GM12878 (cell line): ENCODE data around the gene RGS11. TPM values are rescaled to one million over a fixed set of nuclear protein-coding genes. Genes with fewer than 3 reads are reported as not detected.
A peak's percentile ranks its signal among the peaks of the same experiment; 100 is the strongest.

Experiments
- BHLHE40 ChIP-seq, 2 experiments: fragments of 450-650 bp in 1 of 2; IDR thresholded peaks; 2 replicates each; pipeline ENCODE4 v1.6.1; 2011 to 2017; ENCODE audit warnings: low read depth in 2 of 2, borderline replicate concordance in 1 of 2, improper control_type of control experiment in 1 of 2, low read length in 1 of 2, mild to moderate bottlenecking in 1 of 2
- BMI1 ChIP-seq: fragments of 450-650 bp; IDR thresholded peaks from 2 replicates; pipeline ENCODE4 v1.6.1; 2016; ENCODE audit warnings: mild to moderate bottlenecking, moderate library complexity, borderline replicate concordance
- CUX1 ChIP-seq: IDR thresholded peaks from 2 replicates; pipeline ENCODE4 v1.6.1; 2012; ENCODE audit warnings: improper control_type of control experiment, low read depth, low read length; ENCODE audit not compliant: insufficient replicate concordance
- LARP7 ChIP-seq: fragments of 450-650 bp; IDR thresholded peaks from 2 replicates; pipeline ENCODE4 v1.6.1; 2017; ENCODE audit warnings: mild to moderate bottlenecking
- MAX ChIP-seq: IDR thresholded peaks from 2 replicates; pipeline ENCODE4 v1.6.1; 2012; ENCODE audit warnings: low read depth, low read length, improper control_type of control experiment
- MEF2A ChIP-seq: IDR thresholded peaks from 2 replicates; pipeline ENCODE4 v1.6.1; 2011; ENCODE audit warnings: low read depth, mild to moderate bottlenecking, low read length, moderate library complexity; ENCODE audit not compliant: insufficient read depth
- MEF2B ChIP-seq: fragments of 450-650 bp; IDR thresholded peaks from 2 replicates; pipeline ENCODE4 v1.6.1; 2018; ENCODE audit warnings: mild to moderate bottlenecking, moderate library complexity; ENCODE audit not compliant: partially characterized antibody, poor library complexity, severe bottlenecking
- MXI1 ChIP-seq: fragments of 150-350 bp; IDR thresholded peaks from 2 replicates; pipeline ENCODE4 v1.6.1; 2011; ENCODE audit warnings: low read depth, mild to moderate bottlenecking, inconsistent platforms, low read length, improper control_type of control experiment
- NBN ChIP-seq: fragments of 450-650 bp; IDR thresholded peaks from 2 replicates; pipeline ENCODE4 v1.6.1; 2016
- NR2F1 ChIP-seq: fragments of 450-650 bp; conservative IDR thresholded peaks from 2 replicates; pipeline ENCODE4 v1.6.1; 2017; ENCODE audit warnings: mild to moderate bottlenecking
- NRF1 ChIP-seq: conservative IDR thresholded peaks from 2 replicates; pipeline ENCODE4 v1.6.1; 2011; ENCODE audit warnings: mild to moderate bottlenecking, low read depth, low read length, improper control_type of control experiment
- PAX8 ChIP-seq: fragments of 450-650 bp; IDR thresholded peaks from 2 replicates; pipeline ENCODE4 v1.6.1; 2017; ENCODE audit warnings: mild to moderate bottlenecking, moderate library complexity
- POLR2A ChIP-seq: IDR thresholded peaks from 2 replicates; pipeline ENCODE4 v1.6.1; 2011; ENCODE audit warnings: low read depth, mild to moderate bottlenecking, low read length
- RB1 ChIP-seq: fragments of 450-650 bp; formaldehyde crosslinking; IDR thresholded peaks from 2 replicates; pipeline ENCODE4 v1.6.1; 2017; ENCODE audit warnings: mild to moderate bottlenecking, borderline replicate concordance
- RELA ChIP-seq: fragments of 450-650 bp; IDR thresholded peaks from 2 replicates; pipeline ENCODE4 v1.8.0; 2014; ENCODE audit warnings: borderline replicate concordance; ENCODE audit not compliant: partially characterized antibody
- SP1 ChIP-seq: IDR thresholded peaks from one replicate; pipeline ENCODE4 v1.6.1; 2011; ENCODE audit warnings: low read depth, low read length
- SREBF1 ChIP-seq: IDR thresholded peaks from 2 replicates; pipeline ENCODE4 v1.6.1; 2012; ENCODE audit warnings: mild to moderate bottlenecking, low read length
- TARDBP ChIP-seq: IDR thresholded peaks from 2 replicates; pipeline ENCODE4 v1.6.1; 2016; ENCODE audit warnings: borderline replicate concordance
- TCF12 ChIP-seq: IDR thresholded peaks from 2 replicates; pipeline ENCODE4 v1.6.1; 2011; ENCODE audit warnings: low read depth, mild to moderate bottlenecking, low read length
- TCF3 ChIP-seq: IDR thresholded peaks from 2 replicates; pipeline ENCODE4 v1.6.1; 2012; ENCODE audit warnings: low read depth, mild to moderate bottlenecking, low read length, borderline replicate concordance; ENCODE audit not compliant: insufficient read depth
- YY1 ChIP-seq: IDR thresholded peaks from 2 replicates; pipeline ENCODE4 v1.6.1; 2011; ENCODE audit warnings: low read depth, mild to moderate bottlenecking, low read length
- ZNF687 ChIP-seq: fragments of 450-650 bp; IDR thresholded peaks from 2 replicates; pipeline ENCODE4 v1.6.1; 2017; ENCODE audit warnings: mild to moderate bottlenecking, moderate library complexity
- polyA plus RNA-seq, 11 experiments: library from polyadenylated mRNA; depleted of rRNA in 4 of 11; unstranded in 6 of 11; stranded (reverse) in 5 of 11; fragments of >200 nt; fragmentation: Nextera tagmentation in 4 of 11; fragmentation: Illumina TruSeq in 1 of 11; extraction: Ambion mirVana in 4 of 11; extraction: Trizol in 1 of 11; gene quantifications; 1 replicate in 1 of 11; 2 replicates in 10 of 11; pipeline versions ENCODE4 v1.2.1 to v1.2.3, GENCODE V29; 2011 to 2016; ENCODE audit warnings: inconsistent platforms in 2 of 11, missing spikeins in 2 of 11, low read depth in 1 of 11
- total RNA-seq, 4 experiments: library from RNA; depleted of rRNA in 3 of 4; stranded (reverse); fragments of >200 nt in 3 of 4; fragmentation: Illumina TruSeq in 1 of 4; extraction: Trizol in 1 of 4; gene quantifications; 2 replicates each; pipeline versions ENCODE4 v1.2.1 to v1.2.3, GENCODE V29; 2013 to 2021

The RGS11 gene
- total and polyA plus RNA-seq, 10 of the 15 experiments (the other 5 are each of a cell fraction or from before 2014, with no cell fraction given) = 0.04 TPM; not detected in 9

GRCh38 chr16:228852-229730 lies 46.7 kb downstream of the RGS11 start, which contains the start of gene LUC7L (continued):
- peak; percentile 90 for TF ChIP-seq MAX
- TF ChIP-seq NR2F1 = peak; percentile 52; the same call in 1 of the 2 replicates
- peak; percentile 67 for TF ChIP-seq MEF2B
- TF ChIP-seq YY1 = peak; percentile 67
- peak; percentile 100 for TF ChIP-seq POLR2A
- TF ChIP-seq CUX1 = no peak
- no peak for TF ChIP-seq BMI1
- TF ChIP-seq TCF12 = peak; percentile 68; the same call in 1 of the 2 replicates
- peak; percentile 37; the same call in 1 of the 2 replicates for TF ChIP-seq MXI1
- TF ChIP-seq MEF2A = no peak
- TF ChIP-seq SREBF1 = peak; percentile 67
- TF ChIP-seq PAX8 = no peak
- TF ChIP-seq NRF1 = peak; percentile 66
- peak; percentile 95 for TF ChIP-seq LARP7
- TF ChIP-seq TARDBP = peak; percentile 96
- peak in 1 of 2 experiments; percentile 64; a peak in 2 of 4 replicates for TF ChIP-seq BHLHE40 (IDR thresholded peaks at IDR 0.05; ENCODE audit: borderline replicate concordance in 1 of 2, low read depth in 2 of 2, low read length in 1 of 2)
- TF ChIP-seq RB1 = peak; percentile 93; the same call in 1 of the 2 replicates
- no peak for TF ChIP-seq SP1
- peak; percentile 69 for TF ChIP-seq RELA
- peak; percentile 69; the same call in 1 of the 2 replicates for TF ChIP-seq TCF3
- peak; percentile 72 for TF ChIP-seq NBN
- TF ChIP-seq ZNF687 = peak; percentile 99
